CD4-positive, alpha-beta T cell treated with Interleukin-1 beta for 1 hour (primary cell): ENCODE data around the gene IFT27.

Experiments
- DNase-seq, 2 donors: peaks; one replicate each; pipeline ENCODE4 v3.0.0-alpha.2; 2020 to 2022

Gene IFT27

GRCh38 chr22:36796552-36797175 is 20.7 kb upstream of the IFT27 start:
- DNase-seq: no peak

GRCh38 chr22:36795633-36796032 is 19.7 kb upstream of the IFT27 start:
- no peak for DNase-seq

GRCh38 chr22:36790648-36791047 is 14.7 kb upstream of the IFT27 start:
- no peak for DNase-seq

- DNase-seq: no peak
These were observed 11.5 kb upstream of the IFT27 start for GRCh38 chr22:36787204-36787988.

GRCh38 chr22:36783743-36784142 is 7.8 kb upstream of the IFT27 start:
- DNase-seq: no peak

GRCh38 chr22:36781656-36782627 is 6.0 kb upstream of the IFT27 start:
- DNase-seq: peak; percentile 84 to 88

- no peak for DNase-seq
These were observed 2.1 kb upstream of the IFT27 start for GRCh38 chr22:36778020-36778419.

- no peak for DNase-seq
These were observed 803 bp upstream of the IFT27 start for GRCh38 chr22:36776722-36777121.

- peak; percentile 50 to 58 for DNase-seq
These were observed 344 bp downstream of the IFT27 start for GRCh38 chr22:36775586-36775963.

- no peak for DNase-seq
These were observed 2.0 kb downstream of the IFT27 start for GRCh38 chr22:36773935-36774334.

GRCh38 chr22:36772451-36772850 is 3.5 kb downstream of the IFT27 start:
- DNase-seq: no peak

- DNase-seq: no peak
These were observed 4.4 kb downstream of the IFT27 start for GRCh38 chr22:36771356-36772063.

- no peak for DNase-seq
These were observed 5.2 kb downstream of the IFT27 start for GRCh38 chr22:36770513-36771231.

GRCh38 chr22:36769541-36770512 is 6.1 kb downstream of the IFT27 start:
- no peak for DNase-seq

GRCh38 chr22:36768616-36769015 is 7.3 kb downstream of the IFT27 start:
- no peak for DNase-seq

GRCh38 chr22:36768141-36768540 is 7.8 kb downstream of the IFT27 start:
- no peak for DNase-seq

GRCh38 chr22:36767035-36767775 is 8.7 kb downstream of the IFT27 start:
- no peak for DNase-seq

- no peak for DNase-seq
These were observed 9.9 kb downstream of the IFT27 start for GRCh38 chr22:36765943-36766450.

GRCh38 chr22:36765131-36765942 is 10.6 kb downstream of the IFT27 start:
- no peak for DNase-seq
